AG04450 (cell line): ENCODE data around the gene IZUMO4. TPM values are rescaled to one million over a fixed set of nuclear protein-coding genes. Genes with fewer than 3 reads are reported as not detected.

Experiments
- CTCF ChIA-PET: fragments of 300-600, 350-600 bp; formaldehyde crosslinking; extraction: SDS; loops from one replicate; lab custom pipeline; 2022; ENCODE audit warnings: antibody characterized with exemption, inconsistent platforms; lab: Charles Lee
- POLR2A ChIA-PET: fragments of 350-600 bp; formaldehyde crosslinking; extraction: SDS; loops from one replicate; lab custom pipeline; 2021; ENCODE audit warnings: antibody characterized with exemption, inconsistent platforms; lab: Yijun Ruan, JAX
- DNase-seq: peaks from one replicate; pipeline ENCODE4 v3.0.0-alpha.2; 2011; ENCODE audit warnings: low read depth, low spot score
- H3K27ac ChIP-seq: one replicate; pipeline ENCODE4 v1.5.1; 2012; ENCODE audit warnings: low read depth, low read length, control low read depth
- H3K27me3 ChIP-seq: one replicate; pipeline ENCODE4 v1.6.0; 2012; ENCODE audit warnings: low read length; ENCODE audit not compliant: control insufficient read depth, insufficient read depth
- H3K4me3 ChIP-seq: 2 replicates; pipeline ENCODE4 v1.5.1; 2011; ENCODE audit warnings: mild to moderate bottlenecking, low read depth, low read length, control low read depth
- H3K9me3 ChIP-seq: 2 replicates; pipeline ENCODE4 v1.5.1; 2012; ENCODE audit warnings: low read length; ENCODE audit not compliant: control insufficient read depth, insufficient read depth
- polyA plus RNA-seq: library from polyadenylated mRNA; depleted of rRNA; stranded (reverse); fragments of >200 nt; gene quantifications from 2 replicates; pipeline ENCODE4 v1.2.3, GENCODE V29; 2011; rRNA removed
- TF ChIP-seq, protein P1 (sequence below): IDR thresholded peaks from 2 replicates; pipeline ENCODE4 v1.5.1; 2011; ENCODE audit warnings: low read depth, low read length, control low read depth, inconsistent platforms

The IZUMO4 gene
- polyA plus RNA-seq, 1 experiment, result 0.56 TPM

DNA sequence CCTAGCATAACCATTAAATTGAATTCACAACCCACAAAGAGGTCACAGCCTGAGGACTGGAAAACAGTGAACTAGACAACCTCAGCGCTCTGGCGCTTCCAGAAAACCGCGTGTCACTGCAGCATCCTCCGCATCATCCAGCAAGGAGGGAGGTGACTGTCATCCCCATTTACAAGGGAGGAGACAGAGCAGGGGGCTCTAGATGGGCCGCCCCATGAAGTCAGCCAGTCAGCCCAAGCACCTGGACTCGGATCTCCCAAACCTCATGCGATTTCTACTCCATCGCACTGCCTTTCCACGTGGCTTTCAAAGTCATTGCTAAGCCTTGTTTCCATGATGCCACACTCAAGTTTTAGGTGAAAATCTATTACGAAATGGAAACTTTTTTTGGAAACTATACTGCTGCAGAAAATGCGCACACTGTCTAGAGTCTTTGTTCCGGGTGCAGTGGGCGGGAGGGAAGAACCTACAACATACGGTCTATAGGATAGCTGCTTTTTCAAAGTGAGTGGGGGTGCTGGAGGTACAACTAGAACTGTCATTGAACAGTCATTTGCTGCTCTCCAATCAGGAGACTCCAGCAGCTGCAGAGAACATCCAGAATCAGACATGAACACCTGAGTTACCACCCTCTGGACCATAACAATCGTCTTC, 51.9 kb downstream of the IZUMO4 start:
- DNase-seq, result no peak
- TF ChIP-seq, protein P1, sequence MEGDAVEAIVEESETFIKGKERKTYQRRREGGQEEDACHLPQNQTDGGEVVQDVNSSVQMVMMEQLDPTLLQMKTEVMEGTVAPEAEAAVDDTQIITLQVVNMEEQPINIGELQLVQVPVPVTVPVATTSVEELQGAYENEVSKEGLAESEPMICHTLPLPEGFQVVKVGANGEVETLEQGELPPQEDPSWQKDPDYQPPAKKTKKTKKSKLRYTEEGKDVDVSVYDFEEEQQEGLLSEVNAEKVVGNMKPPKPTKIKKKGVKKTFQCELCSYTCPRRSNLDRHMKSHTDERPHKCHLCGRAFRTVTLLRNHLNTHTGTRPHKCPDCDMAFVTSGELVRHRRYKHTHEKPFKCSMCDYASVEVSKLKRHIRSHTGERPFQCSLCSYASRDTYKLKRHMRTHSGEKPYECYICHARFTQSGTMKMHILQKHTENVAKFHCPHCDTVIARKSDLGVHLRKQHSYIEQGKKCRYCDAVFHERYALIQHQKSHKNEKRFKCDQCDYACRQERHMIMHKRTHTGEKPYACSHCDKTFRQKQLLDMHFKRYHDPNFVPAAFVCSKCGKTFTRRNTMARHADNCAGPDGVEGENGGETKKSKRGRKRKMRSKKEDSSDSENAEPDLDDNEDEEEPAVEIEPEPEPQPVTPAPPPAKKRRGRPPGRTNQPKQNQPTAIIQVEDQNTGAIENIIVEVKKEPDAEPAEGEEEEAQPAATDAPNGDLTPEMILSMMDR, result no peak
- ChIA-PET CTCF (interaction anchor here (0.6 to 1.5 kb wide), 2 partner anchors 171 to 219 kb away, joined by 3 to 5 read pairs; no protein-coding TSS in a partner anchor), POLR2A (interaction anchor here (0.6 to 0.7 kb wide), 2 partner anchors 82 to 87 kb away, joined by 5 to 8 read pairs; no protein-coding TSS in a partner anchor)
- H3K27ac ChIP-seq, result no peak overlapping the region
- H3K9me3 ChIP-seq, result no peaks in the 10 kb centered on the region; the same call in 1 of the 2 replicates
- no peaks in the 10 kb centered on the region for H3K27me3 ChIP-seq
- H3K4me3 ChIP-seq, result no peak overlapping the region

Other genes starting within 250 kb of the IZUMO4 start
- 5.4 and 8.4 TPM in 2 replicates for gene REXO1, start 248.4 kb upstream of the IZUMO4 start, polyA plus RNA-seq
- 3.4 and 4.4 TPM in 2 replicates for gene KLF16, start 233.3 kb upstream of the IZUMO4 start, polyA plus RNA-seq
- gene ABHD17A, start 211.4 kb upstream of the IZUMO4 start, polyA plus RNA-seq, result 30.8 and 54.5 TPM in 2 replicates
- 0.35 and 0.55 TPM in 2 replicates for gene ADAT3, start 191.5 kb upstream of the IZUMO4 start, polyA plus RNA-seq
- gene SCAMP4, start 191.5 kb upstream of the IZUMO4 start, polyA plus RNA-seq, result 6.7 and 10.7 TPM in 2 replicates
- gene CSNK1G2, start 155.7 kb upstream of the IZUMO4 start, polyA plus RNA-seq, result 22.9 and 32.0 TPM in 2 replicates
- 25.5 and 46.5 TPM in 2 replicates for gene BTBD2, start 81.2 kb upstream of the IZUMO4 start, polyA plus RNA-seq
- 31.1 and 35.4 TPM in 2 replicates for gene MKNK2, start 45.7 kb upstream of the IZUMO4 start, polyA plus RNA-seq
- gene MOB3A, start 589 bp upstream of the IZUMO4 start, polyA plus RNA-seq, result 20.5 and 25.3 TPM in 2 replicates
- gene AP3D1, start 54.7 kb downstream of the IZUMO4 start, polyA plus RNA-seq, result 68.2 and 94.4 TPM in 2 replicates
- 3.2 and 4.3 TPM in 2 replicates for gene DOT1L, start 67.0 kb downstream of the IZUMO4 start, polyA plus RNA-seq
- 38.7 and 39.3 TPM in 2 replicates for gene PLEKHJ1, start 139.4 kb downstream of the IZUMO4 start, polyA plus RNA-seq
- 7.0 and 9.5 TPM in 2 replicates for gene SF3A2, start 139.9 kb downstream of the IZUMO4 start, polyA plus RNA-seq
- not detected in 2 replicates for gene AMH, start 152.4 kb downstream of the IZUMO4 start, polyA plus RNA-seq
- not detected in 2 replicates for gene JSRP1, start 159.5 kb downstream of the IZUMO4 start, polyA plus RNA-seq
- gene PEAK3, start 185.3 kb downstream of the IZUMO4 start, polyA plus RNA-seq, result 0.04 TPM in 1 of 2 replicates, not detected in the other
- not detected in 2 replicates for gene LINGO3, start 211.2 kb downstream of the IZUMO4 start, polyA plus RNA-seq
- 137 and 192 TPM in 2 replicates for gene LSM7, start 231.7 kb downstream of the IZUMO4 start, polyA plus RNA-seq
- 9.9 and 15.7 TPM in 2 replicates for gene SPPL2B, start 231.8 kb downstream of the IZUMO4 start, polyA plus RNA-seq